GM11168 (cell line): ENCODE data around the gene CSTF3.
"Not testable (repeated sequence)": the region's sequence is repeated elsewhere in the genome, so short reads cannot be mapped to it uniquely, and the experiment has no call there.

ENCODE experiments used
- in situ Hi-C: fragments of 300-500 bp; cut with MboI; formaldehyde crosslinking; loops from one replicate; pipeline ENCODE4 v1.12.0; 2022; ENCODE audit warnings: low sequenced_read_pairs; ENCODE audit not compliant: unreplicated experiment

CSTF3 gene

GRCh38 chr11:33161120-33162005, at the start of gene CSTF3:
CSTF3 (minus strand) TSS chr11:33161480; CDS start chr11:33161325, 155 bp downstream.
- in situ Hi-C loops: no loop called here

GRCh38 chr11:33208150-33208549, 46.9 kb upstream of the CSTF3 start:
- in situ Hi-C loops: no loop called here

- in situ Hi-C loops: no loop called here
Observed at GRCh38 chr11:33207408-33207985, 46.2 kb upstream of the CSTF3 start.

- in situ Hi-C loops: no loop called here
Observed at GRCh38 chr11:33197915-33198727, 36.8 kb upstream of the CSTF3 start.

- in situ Hi-C loops: no loop called here
Observed at GRCh38 chr11:33195462-33196173, 34.3 kb upstream of the CSTF3 start.

GRCh38 chr11:33194455-33194854, 33.2 kb upstream of the CSTF3 start:
- in situ Hi-C loops: no loop called here

GRCh38 chr11:33191467-33191866, 30.2 kb upstream of the CSTF3 start:
- in situ Hi-C loops: no loop called here

GRCh38 chr11:33187998-33188722, 26.9 kb upstream of the CSTF3 start:
- in situ Hi-C loops: no loop called here

GRCh38 chr11:33185756-33186155, 24.5 kb upstream of the CSTF3 start:
- in situ Hi-C loops: no loop called here

- in situ Hi-C loops: no loop called here
Observed at GRCh38 chr11:33182246-33182878, 21.1 kb upstream of the CSTF3 start.

GRCh38 chr11:33179348-33179803, 18.1 kb upstream of the CSTF3 start:
- in situ Hi-C loops: no loop called here

- in situ Hi-C loops: no loop called here
Observed at GRCh38 chr11:33178443-33179180, 17.3 kb upstream of the CSTF3 start.

- in situ Hi-C loops: no loop called here
Observed at GRCh38 chr11:33177676-33178336, 16.5 kb upstream of the CSTF3 start.

GRCh38 chr11:33176760-33177159, 15.5 kb upstream of the CSTF3 start:
- in situ Hi-C loops: not testable (repeated sequence)

- in situ Hi-C loops: no loop called here
Observed at GRCh38 chr11:33172996-33173395, 11.7 kb upstream of the CSTF3 start.

- in situ Hi-C loops: no loop called here
Observed at GRCh38 chr11:33172345-33172744, 11.1 kb upstream of the CSTF3 start.

- in situ Hi-C loops: no loop called here
Observed at GRCh38 chr11:33171251-33171650, 10.0 kb upstream of the CSTF3 start.

- in situ Hi-C loops: loop anchor here (5.0 kb wide), 1 partner anchor 159 kb away; no protein-coding TSS in a partner anchor
Observed at GRCh38 chr11:33168709-33169200, 7.5 kb upstream of the CSTF3 start.
